ENCODE measurements around the gene RASGRP2.

The RASGRP2 gene

GRCh38 chr11:64755681-64756361 lies 11.9 kb upstream of the RASGRP2 start:
- no peak for TF ChIP-seq ZNF274 (IDR thresholded peaks at IDR 0.05; ENCODE audit: low read depth, low read length)
- H3K4me3 ChIP-seq (ENCODE audit: low read length), result no peak overlapping the region

GRCh38 chr11:64754919-64755662 lies 11.1 kb upstream of the RASGRP2 start:
- no peak for TF ChIP-seq ZNF274 (IDR thresholded peaks at IDR 0.05; ENCODE audit: low read depth, low read length)
- H3K4me3 ChIP-seq (ENCODE audit: low read length), result no peak overlapping the region

DNA sequence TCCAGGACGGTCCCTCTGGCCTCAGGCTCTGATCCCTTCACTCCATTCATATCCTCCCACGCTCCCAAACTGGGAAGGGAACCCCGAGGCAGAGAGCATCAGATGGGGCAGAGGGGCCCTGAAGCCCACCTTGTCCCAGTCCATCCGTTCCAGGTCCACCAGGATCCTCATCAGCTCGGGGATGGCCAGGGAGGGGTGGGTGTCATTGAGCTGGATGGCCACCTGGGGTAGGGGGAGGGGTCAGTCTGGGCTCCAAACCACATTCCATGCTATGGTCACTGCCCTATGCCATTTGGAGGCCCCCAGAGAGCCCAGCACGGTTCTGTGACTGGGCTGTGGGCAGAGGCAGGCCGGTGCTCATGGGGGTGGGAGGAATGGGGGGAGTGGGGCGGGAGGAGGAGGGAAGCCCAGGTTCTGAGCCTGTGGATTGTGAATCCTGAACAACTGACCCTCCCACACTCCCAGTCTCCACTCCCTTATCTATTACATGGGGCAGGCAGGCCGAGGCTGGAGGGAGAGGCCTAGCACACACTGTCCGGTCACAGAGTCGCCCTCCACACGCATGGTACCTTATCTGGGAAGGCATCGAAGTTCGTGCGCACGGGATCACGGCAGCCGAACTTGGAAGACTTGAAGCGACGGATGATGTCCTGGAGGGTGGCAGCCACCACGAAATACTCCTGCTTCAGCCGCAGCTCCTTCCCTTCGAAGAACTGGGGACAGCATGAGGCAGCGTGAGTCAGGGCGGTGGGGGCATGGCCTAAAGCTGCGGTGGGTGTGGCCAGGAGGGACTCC lies 10.4 kb upstream of the RASGRP2 start:
- H3K4me3 ChIP-seq (ENCODE audit: low read length), result no peak overlapping the region
- no peak for TF ChIP-seq ZNF274 (IDR thresholded peaks at IDR 0.05; ENCODE audit: low read depth, low read length)

- no peak overlapping the region for H3K4me3 ChIP-seq (ENCODE audit: low read length)
- TF ChIP-seq ZNF274 (IDR thresholded peaks at IDR 0.05; ENCODE audit: low read depth, low read length), result no peak
Measured at GRCh38 chr11:64753380-64754123, 9.6 kb upstream of the RASGRP2 start.

DNA sequence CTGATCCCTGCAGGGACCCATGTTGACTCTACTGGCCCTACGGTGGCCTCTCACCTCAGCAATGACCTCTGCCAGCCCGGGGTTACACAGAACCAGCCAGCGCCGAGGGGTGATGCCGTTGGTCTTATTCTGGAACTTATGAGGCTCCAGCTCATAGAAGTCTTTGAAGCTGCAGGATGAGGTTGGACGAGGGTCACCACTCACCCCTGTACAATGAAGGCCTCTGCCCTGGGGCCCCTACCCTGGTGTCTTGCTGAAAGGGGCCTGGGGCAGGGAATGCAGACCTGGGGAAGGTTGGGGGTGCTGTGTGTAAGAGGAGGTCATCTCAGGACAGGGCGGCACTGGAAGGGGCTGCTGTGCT lies 9.1 kb upstream of the RASGRP2 start:
- TF ChIP-seq ZNF274 (IDR thresholded peaks at IDR 0.05; ENCODE audit: low read depth, low read length), result no peak
- H3K4me3 ChIP-seq (ENCODE audit: low read length), result no peak overlapping the region

DNA sequence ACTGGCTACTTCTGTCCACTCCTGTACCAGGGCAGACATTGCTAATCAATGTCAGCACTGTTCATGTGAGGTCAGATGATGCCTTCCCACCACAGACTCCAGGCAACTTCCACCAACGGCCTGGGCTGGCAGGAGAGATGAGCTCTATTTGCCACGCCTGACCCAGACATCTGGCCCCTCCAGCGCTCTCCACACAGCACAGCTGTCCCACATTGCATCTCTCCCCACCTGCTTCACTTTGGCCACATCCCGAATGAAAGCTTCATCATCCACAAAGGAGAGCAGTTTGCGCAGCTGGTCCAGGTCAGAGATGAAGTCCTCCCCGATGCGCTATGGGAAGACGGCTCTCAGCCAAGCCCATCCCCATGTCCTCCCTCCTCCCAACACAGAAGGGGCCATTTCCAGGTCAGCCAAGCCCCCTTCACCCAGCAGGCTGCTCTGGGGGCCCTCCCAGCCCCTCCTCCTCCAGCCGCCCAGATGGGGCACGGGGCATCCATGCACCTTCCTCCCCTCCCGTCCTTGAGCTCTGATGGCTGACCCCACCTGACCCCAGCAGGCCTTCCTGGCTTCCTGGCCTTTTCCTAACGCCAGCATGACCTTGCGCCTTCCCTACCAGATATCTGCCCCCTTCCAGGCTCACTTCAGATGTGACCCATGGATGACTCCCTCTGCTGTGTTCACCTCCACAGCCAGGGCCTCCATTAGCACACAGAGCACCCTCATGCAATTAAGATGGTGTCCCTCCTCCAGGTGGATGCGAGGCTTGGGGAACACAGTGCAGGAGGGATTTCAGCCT lies 8.4 kb upstream of the RASGRP2 start:
- TF ChIP-seq ZNF274 (IDR thresholded peaks at IDR 0.05; ENCODE audit: low read depth, low read length), result no peak
- H3K4me3 ChIP-seq (ENCODE audit: low read length), result no peak overlapping the region

GRCh38 chr11:64751580-64751979 lies 7.6 kb upstream of the RASGRP2 start:
- no peak for TF ChIP-seq ZNF274 (IDR thresholded peaks at IDR 0.05; ENCODE audit: low read depth, low read length)
- H3K4me3 ChIP-seq (ENCODE audit: low read length), result no peak overlapping the region

GRCh38 chr11:64751136-64751535 lies 7.2 kb upstream of the RASGRP2 start:
- H3K4me3 ChIP-seq (ENCODE audit: low read length), result no peak overlapping the region
- TF ChIP-seq ZNF274 (IDR thresholded peaks at IDR 0.05; ENCODE audit: low read depth, low read length), result no peak

GRCh38 chr11:64750361-64751054 lies 6.6 kb upstream of the RASGRP2 start:
- TF ChIP-seq ZNF274 (IDR thresholded peaks at IDR 0.05; ENCODE audit: low read depth, low read length), result no peak

GRCh38 chr11:64747961-64748665 lies 4.2 kb upstream of the RASGRP2 start:
- no peak overlapping the region for H3K4me3 ChIP-seq (ENCODE audit: low read length)
- TF ChIP-seq ZNF274 (IDR thresholded peaks at IDR 0.05; ENCODE audit: low read depth, low read length), result no peak

More at GRCh38 chr11:64750361-64751054, 6.6 kb upstream of the RASGRP2 start:
- no peak overlapping the region for H3K4me3 ChIP-seq (ENCODE audit: low read length)

GRCh38 chr11:64746486-64746885 lies 2.5 kb upstream of the RASGRP2 start:
- no peak overlapping the region for H3K4me3 ChIP-seq (ENCODE audit: low read length)
- TF ChIP-seq ZNF274 (IDR thresholded peaks at IDR 0.05; ENCODE audit: low read depth, low read length), result no peak
